Kidney glomerular epithelial cell (primary cell): ENCODE data around the gene BRI3.

Experiments
- DNase-seq: peaks from one replicate; lab custom pipeline; 2025; lab: John Stamatoyannopoulos, UW

BRI3 gene

GRCh38 chr7:98280791-98281756 lies at the start of gene BRI3:
TSS of gene BRI3 (plus strand) at chr7:98281686. CDS start at chr7:98281796, 110 bp downstream.
- peak; percentile 60 for DNase-seq

- DNase-seq: no peak
These were observed 49.3 kb upstream of the BRI3 start for GRCh38 chr7:98232263-98232585.

- no peak for DNase-seq
These were observed 48.7 kb upstream of the BRI3 start for GRCh38 chr7:98232799-98233198.

GRCh38 chr7:98233219-98234070 lies 48.0 kb upstream of the BRI3 start:
- DNase-seq: no peak

- no peak for DNase-seq
These were observed 46.9 kb upstream of the BRI3 start for GRCh38 chr7:98234429-98235147.

GRCh38 chr7:98235901-98236300 lies 45.6 kb upstream of the BRI3 start:
- DNase-seq: no peak

- no peak for DNase-seq
These were observed 44.9 kb upstream of the BRI3 start for GRCh38 chr7:98236355-98237185.

- DNase-seq: no peak
These were observed 43.4 kb upstream of the BRI3 start for GRCh38 chr7:98238076-98238475.

- DNase-seq: no peak
These were observed 42.5 kb upstream of the BRI3 start for GRCh38 chr7:98238976-98239375.

GRCh38 chr7:98240961-98241673 lies 40.4 kb upstream of the BRI3 start:
- DNase-seq: peak; percentile 5

GRCh38 chr7:98241674-98242241 lies 39.7 kb upstream of the BRI3 start:
- no peak for DNase-seq

GRCh38 chr7:98242342-98242741 lies 39.1 kb upstream of the BRI3 start:
- no peak for DNase-seq

- no peak for DNase-seq
These were observed 38.6 kb upstream of the BRI3 start for GRCh38 chr7:98242934-98243333.

- no peak for DNase-seq
These were observed 36.6 kb upstream of the BRI3 start for GRCh38 chr7:98244871-98245270.

GRCh38 chr7:98248156-98248555 lies 33.3 kb upstream of the BRI3 start:
- no peak for DNase-seq

GRCh38 chr7:98249106-98249505 lies 32.4 kb upstream of the BRI3 start:
- no peak for DNase-seq

- DNase-seq: no peak
These were observed 30.7 kb upstream of the BRI3 start for GRCh38 chr7:98250789-98251188.

GRCh38 chr7:98251231-98251600 lies 30.3 kb upstream of the BRI3 start:
- no peak for DNase-seq

GRCh38 chr7:98251601-98252424 lies 29.7 kb upstream of the BRI3 start, which contains the start of gene TECPR1:
TSS of gene TECPR1 (minus strand) at chr7:98252232. CDS start at chr7:98246146, 6,086 bp downstream.
- DNase-seq: peak; percentile 89
